Stimulated activated CD4-positive, alpha-beta T cell treated with anti-CD3 and anti-CD28 coated beads, TNF-alpha, amount 100 ng/mL, for 48 hours (primary cell): Measurements from ENCODE around the gene FBXL19.
A peak's percentile ranks its signal among the peaks of the same experiment; 100 is the strongest.

Experiments used
- DNase-seq, 3 donors: peaks; one replicate each; pipeline ENCODE4 v3.0.0-alpha.2; 2020; ENCODE audit warnings: low read depth in 3 of 3

FBXL19 gene

GRCh38 chr16:30964574-30965226 is 41.3 kb downstream of the FBXL19 start:
- DNase-seq: no peak

DNA sequence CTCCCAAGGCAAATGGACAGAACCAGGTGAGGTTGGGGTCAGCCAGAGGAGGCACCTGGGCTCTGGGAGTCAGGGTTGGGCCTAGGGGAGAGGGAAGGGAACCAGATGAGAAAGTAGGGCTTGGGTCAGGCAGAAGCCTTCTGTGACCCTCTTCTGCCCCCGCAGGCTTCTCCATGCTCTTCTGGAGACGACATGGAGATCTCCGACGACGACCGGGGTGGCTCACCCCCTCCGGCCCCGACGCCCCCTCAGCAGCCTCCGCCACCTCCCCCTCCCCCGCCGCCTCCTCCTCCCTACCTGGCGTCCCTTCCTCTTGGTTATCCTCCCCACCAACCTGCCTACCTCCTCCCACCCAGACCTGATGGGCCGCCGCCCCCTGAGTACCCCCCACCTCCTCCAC is 42.1 kb downstream of the FBXL19 start:
- no peak for DNase-seq

DNA sequence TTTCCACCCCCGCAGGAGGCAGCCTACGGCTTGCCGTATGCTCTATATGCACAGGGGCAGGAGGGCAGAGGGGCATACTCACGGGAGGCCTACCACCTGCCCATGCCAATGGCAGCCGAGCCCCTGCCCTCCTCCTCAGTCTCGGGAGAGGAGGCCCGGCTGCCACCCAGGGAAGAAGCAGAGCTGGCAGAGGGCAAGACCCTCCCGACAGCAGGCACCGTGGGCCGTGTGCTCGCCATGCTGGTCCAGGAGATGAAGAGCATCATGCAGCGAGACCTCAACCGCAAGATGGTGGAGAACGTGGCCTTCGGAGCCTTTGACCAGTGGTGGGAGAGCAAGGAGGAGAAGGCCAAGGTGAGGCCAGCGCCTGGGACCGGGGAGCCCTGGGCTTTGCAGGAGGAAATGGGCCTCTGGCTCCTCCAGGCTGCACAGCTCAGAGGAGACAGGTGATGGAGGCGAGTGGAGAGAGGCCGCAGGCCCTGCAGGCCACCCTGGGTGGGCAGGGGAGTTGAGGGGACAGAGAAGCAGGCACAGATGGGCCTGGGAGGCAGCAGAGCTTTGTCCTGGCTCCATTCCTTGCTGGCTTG is 42.8 kb downstream of the FBXL19 start:
- no peak for DNase-seq

- DNase-seq: no peak
Measured at GRCh38 chr16:30967795-30968194, 44.4 kb downstream of the FBXL19 start.

- no peak for DNase-seq
Measured at GRCh38 chr16:30969246-30969842, 46.0 kb downstream of the FBXL19 start.

DNA sequence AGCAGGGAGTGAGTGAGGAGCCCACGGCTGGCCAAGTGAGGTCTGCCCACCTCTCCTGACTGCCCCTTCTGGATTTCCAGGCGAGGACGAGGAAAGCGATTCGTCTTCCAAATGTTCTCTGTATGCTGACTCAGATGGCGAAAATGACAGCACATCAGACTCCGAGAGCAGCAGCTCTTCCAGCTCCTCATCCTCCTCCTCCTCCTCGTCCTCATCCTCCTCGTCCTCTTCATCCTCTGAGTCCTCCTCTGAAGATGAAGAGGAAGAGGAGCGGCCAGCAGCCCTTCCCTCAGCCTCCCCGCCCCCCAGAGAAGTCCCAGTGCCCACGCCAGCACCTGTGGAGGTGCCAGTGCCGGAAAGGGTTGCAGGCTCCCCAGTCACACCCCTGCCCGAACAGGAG is 47.9 kb downstream of the FBXL19 start:
- DNase-seq: no peak

DNA sequence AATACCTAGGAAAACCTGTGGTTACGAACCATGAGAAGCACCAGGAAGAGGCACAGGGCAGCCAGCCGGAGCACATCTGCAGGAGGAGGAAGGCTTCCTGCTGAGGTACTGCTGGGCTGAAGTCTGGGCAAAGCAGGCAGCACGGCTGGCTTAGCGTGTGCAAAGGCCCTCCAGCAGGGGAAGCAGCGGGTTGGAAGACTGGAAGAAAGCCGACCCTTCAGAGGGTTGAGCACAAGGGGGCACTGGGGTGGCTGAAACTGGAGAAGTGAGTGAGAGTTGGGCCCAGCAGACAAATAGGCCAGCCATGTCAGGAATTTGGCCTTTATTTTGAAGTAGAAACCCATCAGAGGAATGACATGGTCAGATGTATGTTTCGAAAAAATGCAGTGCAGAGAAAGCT is 49.5 kb downstream of the FBXL19 start:
- DNase-seq: no peak

GRCh38 chr16:30974348-30974747 is 51.0 kb downstream of the FBXL19 start:
- no peak for DNase-seq

- DNase-seq: no peak
Measured at GRCh38 chr16:30976486-30976885, 53.1 kb downstream of the FBXL19 start.

DNA sequence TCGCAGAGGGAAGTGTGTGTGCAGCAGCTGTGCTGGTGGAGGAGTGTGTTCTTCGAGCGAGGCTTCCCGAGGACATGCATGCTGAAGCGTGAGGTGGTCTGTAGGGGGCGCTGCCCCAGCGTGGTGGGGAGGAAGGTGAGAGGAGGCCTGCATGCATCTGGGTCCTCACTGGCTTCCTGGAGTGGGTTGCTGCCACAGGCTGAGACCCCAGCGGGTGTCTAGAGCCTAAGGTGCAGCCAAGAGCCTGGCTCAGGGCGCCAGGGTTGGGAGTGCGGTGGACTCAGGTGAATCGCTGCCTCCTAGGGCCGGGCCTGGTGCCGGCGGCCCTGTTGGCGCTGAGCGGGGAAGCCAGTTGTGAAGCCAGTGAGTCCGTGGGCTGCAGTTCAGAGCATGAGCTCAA is 54.1 kb downstream of the FBXL19 start:
- no peak for DNase-seq

DNA sequence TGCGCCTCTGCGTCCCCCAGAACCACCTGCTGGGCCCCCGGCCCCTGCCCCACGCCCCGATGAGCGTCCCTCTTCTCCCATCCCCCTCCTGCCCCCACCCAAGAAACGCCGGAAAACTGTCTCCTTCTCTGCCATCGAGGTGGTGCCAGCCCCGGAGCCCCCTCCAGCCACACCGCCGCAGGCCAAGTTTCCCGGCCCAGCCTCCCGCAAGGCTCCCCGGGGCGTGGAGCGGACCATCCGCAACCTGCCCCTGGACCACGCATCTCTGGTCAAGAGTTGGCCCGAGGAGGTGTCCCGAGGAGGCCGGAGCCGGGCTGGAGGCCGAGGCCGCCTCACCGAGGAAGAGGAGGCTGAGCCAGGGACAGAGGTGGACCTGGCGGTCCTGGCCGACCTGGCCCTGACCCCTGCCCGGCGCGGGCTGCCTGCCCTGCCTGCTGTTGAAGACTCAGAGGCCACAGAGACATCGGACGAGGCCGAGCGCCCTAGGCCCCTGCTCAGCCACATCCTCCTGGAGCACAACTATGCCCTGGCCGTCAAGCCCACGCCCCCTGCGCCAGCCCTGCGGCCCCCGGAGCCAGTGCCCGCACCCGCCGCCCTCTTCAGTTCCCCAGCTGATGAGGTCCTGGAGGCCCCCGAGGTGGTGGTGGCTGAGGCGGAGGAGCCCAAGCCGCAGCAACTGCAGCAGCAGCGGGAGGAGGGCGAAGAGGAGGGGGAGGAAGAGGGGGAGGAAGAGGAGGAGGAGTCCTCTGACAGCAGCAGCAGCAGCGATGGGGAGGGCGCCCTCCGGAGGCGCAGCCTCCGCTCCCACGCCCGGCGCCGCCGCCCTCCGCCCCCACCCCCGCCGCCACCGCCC is 56.0 kb downstream of the FBXL19 start:
- DNase-seq: no peak

GRCh38 chr16:30980023-30980371 is 56.6 kb downstream of the FBXL19 start:
- DNase-seq: no peak

DNA sequence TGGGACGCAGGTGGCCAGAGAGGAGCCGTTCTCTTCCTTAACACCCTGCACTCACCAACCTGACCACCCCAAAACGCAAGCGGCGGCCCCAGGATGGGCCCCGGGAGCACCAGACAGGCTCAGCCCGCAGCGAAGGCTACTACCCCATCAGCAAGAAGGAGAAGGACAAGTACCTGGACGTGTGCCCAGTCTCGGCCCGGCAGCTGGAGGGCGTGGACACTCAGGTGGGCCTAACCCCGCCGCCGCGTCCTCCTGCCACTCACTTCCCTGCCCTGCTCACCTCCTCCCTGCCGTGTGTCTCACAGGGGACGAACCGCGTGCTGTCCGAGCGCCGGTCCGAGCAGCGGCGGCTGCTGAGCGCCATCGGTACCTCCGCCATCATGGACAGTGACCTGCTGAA is 57.1 kb downstream of the FBXL19 start:
- no peak for DNase-seq

GRCh38 chr16:30980959-30981358 is 57.6 kb downstream of the FBXL19 start:
- DNase-seq: no peak

- no peak for DNase-seq
Measured at GRCh38 chr16:30982548-30983288, 59.3 kb downstream of the FBXL19 start.

DNA sequence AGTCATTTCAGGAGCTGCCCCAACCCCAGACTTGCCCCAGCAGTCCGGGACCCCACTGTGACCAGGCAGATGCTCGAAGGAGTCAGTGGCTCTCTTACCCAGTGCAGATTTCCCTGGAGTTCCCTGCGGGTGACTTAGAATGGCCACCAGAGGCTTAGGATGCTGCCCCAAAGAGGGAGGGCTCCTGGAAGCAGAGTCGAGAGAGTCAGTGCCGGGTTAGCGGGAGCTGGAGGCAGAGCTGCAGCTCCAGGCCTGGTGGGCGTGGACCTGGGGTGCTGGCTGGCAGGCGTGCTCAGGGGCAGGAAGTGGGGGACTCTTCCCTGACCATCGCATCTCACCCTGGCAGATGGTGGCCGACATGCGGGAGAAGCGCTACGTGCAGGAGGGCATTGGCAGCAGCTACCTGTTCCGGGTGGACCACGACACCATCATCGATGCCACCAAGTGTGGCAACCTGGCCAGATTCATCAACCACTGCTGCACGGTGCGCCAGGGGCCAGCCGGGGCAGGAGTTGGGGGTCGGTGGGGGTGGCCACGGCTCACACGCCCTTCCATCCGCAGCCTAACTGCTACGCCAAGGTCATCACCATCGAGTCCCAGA is 60.0 kb downstream of the FBXL19 start:
- no peak for DNase-seq

DNA sequence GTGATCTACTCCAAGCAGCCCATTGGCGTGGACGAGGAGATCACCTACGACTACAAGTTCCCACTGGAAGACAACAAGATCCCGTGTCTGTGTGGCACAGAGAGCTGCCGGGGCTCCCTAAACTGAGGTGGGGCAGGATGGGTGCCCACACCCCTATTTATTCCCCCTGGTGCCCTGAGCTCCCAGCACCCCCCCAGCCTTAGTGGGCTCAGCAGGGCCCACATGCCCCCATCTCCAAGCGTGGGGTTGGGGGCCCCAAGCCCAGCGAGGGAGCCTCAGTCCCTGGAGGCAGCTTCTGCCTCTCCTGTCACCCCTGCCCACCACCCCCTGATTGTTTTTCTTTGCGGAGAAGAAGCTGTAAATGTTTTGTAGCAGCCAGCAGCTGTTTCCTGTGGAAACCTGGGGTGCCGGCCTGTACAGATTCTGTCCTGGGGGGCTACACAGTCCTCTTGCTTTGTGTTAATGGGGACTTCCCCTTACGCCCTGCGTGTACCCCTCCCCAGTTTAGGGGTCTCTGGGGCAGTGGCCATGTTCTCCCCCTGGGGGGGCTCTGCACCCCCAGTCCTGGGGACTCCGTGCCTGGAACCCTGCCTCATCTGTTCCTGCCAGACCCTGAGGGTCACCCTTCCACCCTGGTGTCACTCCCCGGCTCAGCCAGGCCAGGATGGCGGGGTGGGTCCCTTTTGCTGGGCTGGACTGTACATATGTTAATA is 60.7 kb downstream of the FBXL19 start:
- DNase-seq: no peak

GRCh38 chr16:30984669-30985400 is 61.5 kb downstream of the FBXL19 start, which contains the start of gene HSD3B7:
HSD3B7 (plus strand) TSS chr16:30985207; CDS start chr16:30985659, 452 bp downstream.
- peak; percentile 66 to 82 (median 79) for DNase-seq

- DNase-seq: no peak
Measured at GRCh38 chr16:30985401-30986128, 62.2 kb downstream of the FBXL19 start.
